Central memory CD8-positive, alpha-beta T cell (primary cell): ENCODE measurements around the gene IL15RA.

ENCODE experiments used
- ATAC-seq: fragments of 150-1000 bp; cut with Tn5 transposase; replicated peaks from 2 replicates; pipeline ENCODE4 v1.10.0; 2022; ENCODE audit warnings: mild to moderate bottlenecking, moderate FRiP score, moderate number of reproducible peaks; ENCODE audit not compliant: poor library complexity, severe bottlenecking; ENCODE audit errors: extremely low read depth
- DNase-seq, 2 donors: peaks; one replicate each; pipeline ENCODE4 v3.0.0; 2021; ENCODE audit warnings: low spot score in 2 of 2
- H3K27ac Mint-ChIP-seq: one replicate; pipeline ENCODE4 v1.8.0; 2022; ENCODE audit warnings: low read depth, mild to moderate bottlenecking, moderate library complexity, mixed read lengths
- H3K27me3 Mint-ChIP-seq: one replicate; pipeline ENCODE4 v1.8.0; 2022; ENCODE audit warnings: mixed read lengths
- H3K36me3 Mint-ChIP-seq: one replicate; pipeline ENCODE4 v1.8.0; 2022; ENCODE audit warnings: mild to moderate bottlenecking, moderate library complexity, mixed read lengths; ENCODE audit not compliant: insufficient read depth
- H3K4me1 Mint-ChIP-seq: one replicate; pipeline ENCODE4 v1.8.0; 2022; ENCODE audit warnings: mixed read lengths
- H3K4me3 Mint-ChIP-seq: one replicate; pipeline ENCODE4 v1.8.0; 2022; ENCODE audit warnings: mild to moderate bottlenecking, moderate library complexity, mixed read lengths
- H3K9me3 Mint-ChIP-seq: one replicate; pipeline ENCODE4 v1.8.0; 2022; ENCODE audit warnings: mixed read lengths

The IL15RA gene

DNA sequence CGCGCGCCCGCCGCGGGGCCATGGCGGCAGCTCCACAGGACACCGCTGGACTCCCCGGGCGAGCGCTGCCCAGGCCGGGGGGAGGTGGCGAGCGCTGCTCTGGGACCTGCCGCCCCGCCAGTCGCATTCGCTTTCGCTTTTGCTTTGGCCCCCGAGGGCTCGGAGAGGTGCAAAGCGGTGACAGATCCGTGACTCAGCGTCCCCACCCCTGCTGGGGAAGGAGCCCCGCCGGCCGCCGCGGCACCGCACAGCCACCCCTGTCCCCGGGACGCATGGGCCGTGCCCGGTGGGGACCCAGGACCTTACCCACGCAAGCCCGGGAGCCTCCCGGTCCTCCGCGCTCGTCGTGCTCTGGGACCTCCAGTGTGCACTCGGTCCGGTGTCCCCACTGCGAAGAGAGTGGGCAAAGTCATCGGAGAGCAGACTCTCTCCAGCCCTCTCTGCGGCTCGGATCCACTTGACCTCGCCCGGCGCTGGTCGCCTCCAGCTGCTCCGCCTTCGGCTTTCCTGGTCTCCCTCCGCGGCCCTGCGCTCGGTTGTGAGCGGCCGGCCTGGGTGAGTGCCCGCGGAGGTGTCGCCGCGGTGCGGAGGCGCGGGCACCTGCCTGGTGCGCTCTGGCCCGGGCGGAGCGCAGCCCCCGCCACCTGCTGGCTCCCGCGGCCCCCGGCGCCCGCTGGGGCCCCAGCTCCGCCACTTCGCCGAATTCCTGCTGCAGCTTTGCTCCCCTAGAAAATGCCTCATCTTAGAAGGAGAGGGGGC is at the start of gene IL15RA:
Gene IL15RA (minus strand): TSS at position 73 of the 759 bp plus-strand sequence. CDS start 51 bp downstream, at position 22.
- peak; percentile 59 to 69 for DNase-seq
- H3K27me3 Mint-ChIP-seq = no peaks in the 10 kb centered on the region
- peak within 1 kb of the TSS; percentile 89 for H3K27ac Mint-ChIP-seq
- peak; percentile 85 for ATAC-seq
- H3K9me3 Mint-ChIP-seq = no peaks in the 10 kb centered on the region
- peaks cover 31% of the 10 kb centered on the region for H3K4me1 Mint-ChIP-seq
- peak within 1 kb of the TSS; percentile 92 for H3K4me3 Mint-ChIP-seq
- peaks cover 1% of the 10 kb centered on the region for H3K36me3 Mint-ChIP-seq

DNA sequence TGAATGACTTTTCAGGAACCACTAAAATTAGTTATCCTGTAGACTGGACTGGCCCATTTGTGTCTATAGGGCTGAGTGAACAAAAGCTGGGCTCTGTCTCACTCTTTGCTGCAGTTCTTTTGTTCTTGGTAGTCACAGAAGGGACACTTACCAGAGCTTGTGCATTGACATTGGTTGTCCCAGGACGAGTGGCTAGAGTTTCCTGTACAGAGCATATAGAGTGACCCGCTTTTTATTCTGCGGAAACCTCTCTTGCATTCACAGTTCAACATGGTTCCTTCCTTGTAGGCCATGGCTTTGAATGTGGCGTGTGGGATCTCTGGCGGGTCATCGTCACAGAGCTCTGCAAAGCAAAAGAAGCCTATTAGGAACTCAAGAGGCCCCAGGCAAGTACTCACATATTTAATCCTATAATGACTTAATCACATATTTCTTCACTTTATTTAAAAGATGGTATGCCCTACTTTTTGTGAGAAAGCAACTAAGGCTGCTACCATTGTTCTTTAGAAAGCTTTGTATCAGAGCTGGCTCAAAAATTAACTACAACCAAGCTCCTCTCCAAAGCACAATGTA is 48.4 kb upstream of the IL15RA start:
- Mint-ChIP-seq H3K27me3 (no peaks in the 10 kb centered on the region), H3K9me3 (peaks cover 3% of the 10 kb centered on the region), H3K36me3 (no peaks in the 10 kb centered on the region), H3K4me1 (no peaks in the 10 kb centered on the region), H3K27ac (no peak overlapping the region), H3K4me3 (no peak overlapping the region)
- no peak for ATAC-seq
- no peak for DNase-seq

- DNase-seq (no peak), ATAC-seq (no peak)
- no peak overlapping the region for H3K4me3 Mint-ChIP-seq
- no peak overlapping the region for H3K27ac Mint-ChIP-seq
- no peaks in the 10 kb centered on the region for H3K4me1 Mint-ChIP-seq
- H3K36me3 Mint-ChIP-seq = no peaks in the 10 kb centered on the region
- no peaks in the 10 kb centered on the region for H3K27me3 Mint-ChIP-seq
- no peaks in the 10 kb centered on the region for H3K9me3 Mint-ChIP-seq
These were observed 47.0 kb upstream of the IL15RA start for GRCh38 chr10:6024334-6024682.

DNA sequence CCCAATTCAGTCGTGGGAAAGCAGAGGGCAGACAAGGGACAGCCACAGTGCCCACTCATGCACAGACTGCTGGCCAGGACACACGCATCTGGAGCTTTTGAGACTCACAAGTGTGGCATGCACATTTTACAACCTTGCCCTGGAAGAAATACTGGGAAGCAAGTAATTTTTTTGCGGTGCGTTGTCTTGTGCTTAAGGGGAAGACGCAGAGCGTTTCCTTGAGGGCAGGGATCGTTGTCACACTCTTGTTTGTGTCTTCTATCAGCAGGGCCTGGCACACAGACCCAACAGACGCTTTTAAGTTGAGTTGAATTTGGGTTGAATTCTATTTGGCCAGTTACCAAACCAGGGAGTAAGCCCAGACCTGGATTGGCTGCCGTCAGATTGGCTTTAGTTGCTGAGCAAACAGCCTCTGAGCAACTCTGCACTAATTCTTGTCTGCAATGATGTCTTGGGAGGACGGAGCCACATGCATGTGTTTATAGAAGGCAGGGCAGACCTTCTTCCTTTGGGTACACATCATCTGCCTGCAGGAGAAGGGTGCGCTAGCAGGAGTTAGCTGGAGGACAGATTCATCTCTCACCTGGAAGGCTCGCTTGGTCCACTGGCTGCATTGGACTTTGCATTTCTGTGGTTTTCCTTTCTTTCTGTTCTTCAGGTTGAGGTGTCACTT is 46.5 kb upstream of the IL15RA start:
- Mint-ChIP-seq H3K27ac (no peak overlapping the region), H3K27me3 (no peaks in the 10 kb centered on the region), H3K36me3 (no peaks in the 10 kb centered on the region), H3K4me1 (no peaks in the 10 kb centered on the region), H3K9me3 (no peaks in the 10 kb centered on the region), H3K4me3 (no peak overlapping the region)
- ATAC-seq (no peak), DNase-seq (no peak)

- ATAC-seq = no peak
- H3K27me3 Mint-ChIP-seq = no peaks in the 10 kb centered on the region
- no peaks in the 10 kb centered on the region for H3K9me3 Mint-ChIP-seq
- no peak overlapping the region for H3K4me3 Mint-ChIP-seq
- H3K27ac Mint-ChIP-seq = no peak overlapping the region
- H3K36me3 Mint-ChIP-seq = no peaks in the 10 kb centered on the region
- DNase-seq = no peak
- H3K4me1 Mint-ChIP-seq = no peaks in the 10 kb centered on the region
These were observed 45.3 kb upstream of the IL15RA start for GRCh38 chr10:6022660-6023059.

GRCh38 chr10:6020826-6021225 is 43.5 kb upstream of the IL15RA start:
- Mint-ChIP-seq H3K9me3 (no peaks in the 10 kb centered on the region), H3K27me3 (no peaks in the 10 kb centered on the region), H3K4me1 (no peaks in the 10 kb centered on the region), H3K27ac (no peak overlapping the region), H3K4me3 (no peak overlapping the region), H3K36me3 (no peaks in the 10 kb centered on the region)
- ATAC-seq (no peak), DNase-seq (no peak)

- no peaks in the 10 kb centered on the region for H3K36me3 Mint-ChIP-seq
- H3K27ac Mint-ChIP-seq = no peak overlapping the region
- DNase-seq (no peak), ATAC-seq (no peak)
- H3K27me3 Mint-ChIP-seq = no peaks in the 10 kb centered on the region
- H3K4me3 Mint-ChIP-seq = no peak overlapping the region
- H3K4me1 Mint-ChIP-seq = peaks cover under 1% of the 10 kb centered on the region
- no peaks in the 10 kb centered on the region for H3K9me3 Mint-ChIP-seq
These were observed 42.5 kb upstream of the IL15RA start for GRCh38 chr10:6019796-6020195.

GRCh38 chr10:6019010-6019782 is 41.9 kb upstream of the IL15RA start:
- Mint-ChIP-seq H3K36me3 (no peaks in the 10 kb centered on the region), H3K9me3 (no peaks in the 10 kb centered on the region), H3K27ac (no peak overlapping the region), H3K4me1 (peaks cover 7% of the 10 kb centered on the region), H3K27me3 (no peaks in the 10 kb centered on the region), H3K4me3 (no peak overlapping the region)
- no peak for ATAC-seq
- no peak for DNase-seq

- H3K36me3 Mint-ChIP-seq = no peaks in the 10 kb centered on the region
- no peak for DNase-seq
- no peak for ATAC-seq
- H3K27me3 Mint-ChIP-seq = no peaks in the 10 kb centered on the region
- no peaks in the 10 kb centered on the region for H3K9me3 Mint-ChIP-seq
- H3K27ac Mint-ChIP-seq = no peak overlapping the region
- H3K4me1 Mint-ChIP-seq = peaks cover 10% of the 10 kb centered on the region
- H3K4me3 Mint-ChIP-seq = no peak overlapping the region
These were observed 41.1 kb upstream of the IL15RA start for GRCh38 chr10:6018422-6018821.

- Mint-ChIP-seq H3K4me3 (no peak overlapping the region), H3K4me1 (peaks cover 10% of the 10 kb centered on the region), H3K9me3 (no peaks in the 10 kb centered on the region), H3K27me3 (no peaks in the 10 kb centered on the region), H3K36me3 (no peaks in the 10 kb centered on the region), H3K27ac (no peak overlapping the region)
- DNase-seq (no peak), ATAC-seq (no peak)
These were observed 40.5 kb upstream of the IL15RA start for GRCh38 chr10:6017781-6018354.

DNA sequence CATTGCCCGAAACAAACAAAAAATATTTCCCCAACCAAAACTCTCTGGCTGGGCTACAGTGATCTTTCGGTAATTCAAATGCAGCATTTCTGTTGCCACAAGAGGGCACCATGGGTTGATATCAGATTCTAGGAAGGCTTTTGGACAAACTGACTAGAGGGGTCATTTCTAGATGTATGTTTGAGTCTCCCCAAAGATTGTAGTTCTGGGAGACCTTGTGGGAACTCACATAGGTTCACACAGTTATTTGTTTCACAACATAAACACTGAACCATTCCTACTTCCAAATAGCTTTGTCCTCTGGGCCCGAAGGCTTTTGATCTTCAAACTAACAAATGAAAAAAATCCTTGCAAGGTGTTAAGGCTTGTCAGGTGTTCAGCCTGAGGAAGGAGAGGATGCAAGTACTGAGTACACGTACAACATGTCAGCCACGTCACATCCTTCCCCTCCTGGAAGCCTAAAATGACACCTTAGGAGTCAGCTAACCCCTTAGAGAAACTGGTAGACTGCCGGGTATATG is 37.0 kb upstream of the IL15RA start:
- H3K4me1 Mint-ChIP-seq = peaks cover 10% of the 10 kb centered on the region
- H3K27me3 Mint-ChIP-seq = peaks cover 3% of the 10 kb centered on the region
- H3K27ac Mint-ChIP-seq = peak overlapping the region; percentile 93
- H3K4me3 Mint-ChIP-seq = no peak overlapping the region
- DNase-seq = peak; percentile 50 to 55
- no peaks in the 10 kb centered on the region for H3K36me3 Mint-ChIP-seq
- no peaks in the 10 kb centered on the region for H3K9me3 Mint-ChIP-seq
- ATAC-seq = peak; percentile 99
